Naive thymus-derived CD4-positive, alpha-beta T cell (primary cell): ENCODE results near the gene WDFY1. TPM values are rescaled to one million over a fixed set of nuclear protein-coding genes. Genes with fewer than 3 reads are reported as not detected.

Experiments used
- ATAC-seq: fragments of 150-1000 bp; cut with Tn5 transposase; 2 replicates; pipeline ENCODE4 v1.10.0; 2021; ENCODE audit warnings: mild to moderate bottlenecking, moderate library complexity
- CTCF ChIA-PET: fragments of 350-600 bp; sonication (Branson Sonifier 250); formaldehyde crosslinking; loops from one replicate; lab custom pipeline; 2021; ENCODE audit warnings: antibody characterized with exemption; lab: Charles Lee
- POLR2A ChIA-PET: fragments of 350-600 bp; sonication (Branson Sonifier 250); formaldehyde crosslinking; loops from one replicate; lab custom pipeline; 2021; ENCODE audit warnings: antibody characterized with exemption, inconsistent platforms; lab: Charles Lee
- DNase-seq, 9 donors: peaks; one replicate each; pipeline versions ENCODE4 v3.0.0 to v3.0.0-alpha.2; 2020 to 2022; ENCODE audit warnings: mixed read lengths in 1 of 9
- H3K27ac ChIP-seq: one replicate; pipeline ENCODE4 v1.7.0; 2013; ENCODE audit warnings: mild to moderate bottlenecking, low read depth, low read length, moderate library complexity
- H3K27me3 ChIP-seq, 2 donors: one replicate each; pipeline ENCODE4 v1.7.0; 2013; ENCODE audit warnings: low read length in 2 of 2, mild to moderate bottlenecking in 2 of 2, moderate library complexity in 2 of 2; ENCODE audit not compliant: control insufficient read depth in 2 of 2, insufficient read depth in 2 of 2
- H3K36me3 ChIP-seq, 3 experiments: 1 replicate in 2 of 3; 2 replicates in 1 of 3; pipeline ENCODE4 v1.7.0; 2013; ENCODE audit warnings: low read length in 3 of 3, mild to moderate bottlenecking in 3 of 3, moderate library complexity in 1 of 3; ENCODE audit not compliant: insufficient read depth in 3 of 3, control insufficient read depth in 2 of 3
- H3K4me1 ChIP-seq, 2 donors: one replicate each; pipeline ENCODE4 v1.7.0; 2013; ENCODE audit warnings: low read length in 2 of 2, mild to moderate bottlenecking in 2 of 2, moderate library complexity in 1 of 2; ENCODE audit not compliant: control insufficient read depth in 2 of 2, insufficient read depth in 2 of 2
- H3K4me3 ChIP-seq: 2 replicates; pipeline ENCODE4 v1.7.0; 2013; ENCODE audit warnings: mild to moderate bottlenecking, low read length
- H3K9me3 ChIP-seq, 3 experiments: 1 replicate in 2 of 3; 2 replicates in 1 of 3; pipeline ENCODE4 v1.7.0; 2013; ENCODE audit warnings: low read length in 3 of 3; ENCODE audit not compliant: control insufficient read depth in 2 of 3
- H3K27ac Mint-ChIP-seq, 9 donors: one replicate each; pipeline ENCODE4 v1.8.0; 2020 to 2022; ENCODE audit warnings: mixed read lengths in 9 of 9, mild to moderate bottlenecking in 8 of 9, moderate library complexity in 5 of 9, inconsistent platforms in 2 of 9
- H3K27me3 Mint-ChIP-seq, 5 donors: one replicate each; pipeline ENCODE4 v1.8.0; 2021 to 2022; ENCODE audit warnings: mixed read lengths in 5 of 5, mild to moderate bottlenecking in 1 of 5
- H3K36me3 Mint-ChIP-seq, 5 donors: one replicate each; pipeline ENCODE4 v1.8.0; 2020 to 2022; ENCODE audit warnings: mixed read lengths in 5 of 5, mild to moderate bottlenecking in 3 of 5, inconsistent platforms in 1 of 5
- H3K4me1 Mint-ChIP-seq, 7 donors: one replicate each; pipeline ENCODE4 v1.8.0; 2020 to 2022; ENCODE audit warnings: mixed read lengths in 7 of 7, mild to moderate bottlenecking in 3 of 7, inconsistent platforms in 1 of 7
- H3K4me3 Mint-ChIP-seq, 10 donors: one replicate each; pipeline ENCODE4 v1.8.0; 2020 to 2022; ENCODE audit warnings: mild to moderate bottlenecking in 10 of 10, mixed read lengths in 10 of 10, moderate library complexity in 6 of 10, inconsistent platforms in 2 of 10
- H3K9me3 Mint-ChIP-seq, 11 donors: one replicate each; pipeline ENCODE4 v1.8.0; 2020 to 2022; ENCODE audit warnings: mixed read lengths in 11 of 11, mild to moderate bottlenecking in 4 of 11, inconsistent platforms in 1 of 11, moderate library complexity in 1 of 11
- intact Hi-C, 2 donors: fragments of 100-400 bp; cut with micrococcal nuclease; formaldehyde crosslinking; loops; one replicate each; pipeline ENCODE4 v1.15.1; 2023
- polyA plus RNA-seq, 2 donors: library from polyadenylated mRNA; unstranded; fragments of 300-500 nt; fragmentation: Illumina TruSeq; gene quantifications; one replicate each; pipeline ENCODE4 v1.2.3, GENCODE V29; 2021
- total RNA-seq, 6 experiments: library from RNA in 5 of 6; stranded (reverse) in 5 of 6; gene quantifications; 1 replicate in 5 of 6; 2 replicates in 1 of 6; pipeline ENCODE4 v1.2.3 and lab custom pipeline; 2021 to 2026

WDFY1 gene
- total and polyA plus RNA-seq, 7 experiments from 2014 or later: 13.9 to 80.1 (median 27.4) TPM

GRCh38 chr2:223969315-223969714 lies 24.2 kb upstream of the WDFY1 start:
- intact Hi-C loops: no loop called here

GRCh38 chr2:223967981-223968380 lies 22.8 kb upstream of the WDFY1 start:
- H3K27ac Mint-ChIP-seq: peak overlapping the region in 1 of 9 donors; percentile 21
- H3K4me3 Mint-ChIP-seq: no peak overlapping the region
- DNase-seq: no peak
- Histone ChIP-seq H3K4me1 (peaks cover 0 to 4% of the 10 kb centered on the region in 2 donors), H3K27me3 (no peaks in the 10 kb centered on the region), H3K36me3 (peaks cover 4 to 27% (median 4%) of the 10 kb centered on the region in 3 experiments), H3K4me3 (no peak overlapping the region), H3K27ac (no peak overlapping the region), H3K9me3 (no peaks in the 10 kb centered on the region)
- peaks cover 2 to 24% (median 10%) of the 10 kb centered on the region in 7 donors for H3K4me1 Mint-ChIP-seq
- ChIA-PET POLR2A (interaction anchor here (0.8 to 1.7 kb wide), 2 partner anchors 8 to 10 kb away, joined by 3 to 10 read pairs; partner anchors contain the start of gene MRPL44), CTCF (interaction anchor here (1.4 to 6.0 kb wide), 2 partner anchors 26 to 316 kb away, joined by 3 to 98 read pairs; no protein-coding TSS in a partner anchor)
- no peaks in the 10 kb centered on the region for H3K9me3 Mint-ChIP-seq
- no peaks in the 10 kb centered on the region for H3K27me3 Mint-ChIP-seq
- ATAC-seq: no peak
- peaks cover 0 to 11% (median 5%) of the 10 kb centered on the region in 5 donors for H3K36me3 Mint-ChIP-seq
- intact Hi-C loops: no loop called here

More at GRCh38 chr2:223969315-223969714, 24.2 kb upstream of the WDFY1 start:
- Mint-ChIP-seq H3K36me3 (peaks cover 0 to 8% (median 5%) of the 10 kb centered on the region in 5 donors), H3K27ac (no peak overlapping the region), H3K9me3 (no peaks in the 10 kb centered on the region), H3K4me1 (peaks cover 0 to 14% (median 5%) of the 10 kb centered on the region in 7 donors), H3K4me3 (no peak overlapping the region), H3K27me3 (no peaks in the 10 kb centered on the region)
- Histone ChIP-seq H3K36me3 (peaks cover 4 to 21% (median 4%) of the 10 kb centered on the region in 3 experiments), H3K4me1 (no peaks in the 10 kb centered on the region), H3K4me3 (no peak overlapping the region), H3K27me3 (no peaks in the 10 kb centered on the region), H3K9me3 (no peaks in the 10 kb centered on the region), H3K27ac (no peak overlapping the region)
- ChIA-PET POLR2A (interaction anchor here (2.2 kb wide), 1 partner anchor 8 kb away, joined by 7 read pairs; no protein-coding TSS in a partner anchor), CTCF (interaction anchor here (0.7 to 6.0 kb wide), 10 partner anchors 9 to 400 kb away, joined by 3 to 98 read pairs (median 8); partner anchors contain the start of gene MRPL44)
- no peak for ATAC-seq
- DNase-seq: no peak

- H3K27me3 ChIP-seq: no peaks in the 10 kb centered on the region
- Mint-ChIP-seq H3K4me3 (peak overlapping the region; percentile 65 to 97 (median 82)), H3K27me3 (no peaks in the 10 kb centered on the region), H3K9me3 (peaks cover 0 to 4% (median 0%) of the 10 kb centered on the region in 11 donors), H3K27ac (peak overlapping the region in 7 of 9 donors; percentile 31 to 98 (median 51)), H3K36me3 (peaks cover 4 to 27% (median 17%) of the 10 kb centered on the region in 5 donors), H3K4me1 (peaks cover 38 to 86% (median 62%) of the 10 kb centered on the region in 7 donors)
- H3K4me3 ChIP-seq: no peak overlapping the region
- peaks cover 0 to 12% (median 0%) of the 10 kb centered on the region in 3 experiments for H3K36me3 ChIP-seq
- no peaks in the 10 kb centered on the region for H3K9me3 ChIP-seq
- peak overlapping the region; percentile 2 for H3K27ac ChIP-seq
- DNase-seq (peak in 2 of 9 donors; percentile 8 to 24), ATAC-seq (no peak)
- CTCF ChIA-PET: interaction anchor here (2.9 kb wide), 1 partner anchor 11 kb away, joined by 22 read pairs; no protein-coding TSS in a partner anchor
- POLR2A ChIA-PET: interaction anchor here (1.0 to 2.0 kb wide), 2 partner anchors 8 to 10 kb away, joined by 3 to 7 read pairs; no protein-coding TSS in a partner anchor
- peaks cover 40 to 54% of the 10 kb centered on the region in 2 donors for H3K4me1 ChIP-seq
- intact Hi-C loops: loop anchor here (5.0 to 10.0 kb wide), 6 partner anchors 235 to 1302 kb away; partner anchors contain the start of genes ACSL3 (in 1 of the 2) and FARSB (in 1 of the 2)
Observed at GRCh38 chr2:223959688-223960087, 14.6 kb upstream of the WDFY1 start.

GRCh38 chr2:223957092-223957851 lies 12.1 kb upstream of the WDFY1 start, which contains the start of gene MRPL44:
TSS of gene MRPL44 (plus strand) at chr2:223957463. CDS start at chr2:223957473, 10 bp downstream.
- Histone ChIP-seq H3K27me3 (no peaks in the 10 kb centered on the region), H3K4me1 (peaks cover 40 to 48% of the 10 kb centered on the region in 2 donors), H3K4me3 (peak within 1 kb of the TSS; percentile 90), H3K27ac (peak within 1 kb of the TSS; percentile 81), H3K36me3 (peaks cover 0 to 5% (median 0%) of the 10 kb centered on the region in 3 experiments), H3K9me3 (no peaks in the 10 kb centered on the region)
- ATAC-seq (peak; percentile 100), DNase-seq (peak; percentile 92 to 99 (median 96))
- CTCF ChIA-PET: interaction anchor here (0.8 to 2.1 kb wide), 3 partner anchors 13 to 413 kb away, joined by 3 to 10 read pairs (median 4); no protein-coding TSS in a partner anchor
- peak within 1 kb of the TSS; percentile 90 to 97 (median 94) for H3K4me3 Mint-ChIP-seq
- H3K9me3 Mint-ChIP-seq: peaks cover 0 to 4% (median 0%) of the 10 kb centered on the region in 11 donors
- H3K27ac Mint-ChIP-seq: peak within 1 kb of the TSS; percentile 78 to 98 (median 95)
- intact Hi-C loops: loop anchor here (1.0 to 10.0 kb wide), 15 partner anchors 8 to 1300 kb away; partner anchors contain the start of genes AP1S3 (in 2 of the 2), CUL3 (in 2 of the 2), WDFY1 (in 2 of the 2) and ACSL3 (in 1 of the 2)
- peaks cover 4 to 21% (median 17%) of the 10 kb centered on the region in 5 donors for H3K36me3 Mint-ChIP-seq
- no peaks in the 10 kb centered on the region for H3K27me3 Mint-ChIP-seq
- POLR2A ChIA-PET: interaction anchor here (0.8 to 2.8 kb wide), 6 partner anchors 11 to 70 kb away, joined by 3 to 30 read pairs (median 4); partner anchors contain the start of gene WDFY1
- H3K4me1 Mint-ChIP-seq: peaks cover 33 to 70% (median 58%) of the 10 kb centered on the region in 7 donors

DNA sequence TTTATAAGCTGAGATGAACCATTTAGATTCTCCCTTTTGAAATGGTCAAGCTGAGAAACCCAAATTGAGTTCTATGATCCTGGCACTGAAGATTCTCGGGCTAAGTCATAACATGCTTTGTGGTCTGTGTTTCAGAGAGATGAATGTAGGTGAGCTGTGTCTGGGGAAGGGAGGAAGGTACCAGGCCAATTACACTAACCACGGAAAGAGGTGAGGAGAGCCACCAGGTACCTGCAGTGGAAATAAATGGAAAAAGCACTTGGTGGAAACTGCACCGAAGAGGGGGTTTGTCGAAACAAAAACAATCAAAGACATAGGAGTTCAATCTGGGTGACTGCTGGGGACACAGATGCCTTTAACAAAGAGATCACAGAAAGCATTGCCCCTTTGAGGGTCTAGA lies 11.2 kb upstream of the WDFY1 start:
- H3K27ac Mint-ChIP-seq: peak overlapping the region; percentile 54 to 98 (median 94)
- Histone ChIP-seq H3K4me3 (no peak overlapping the region), H3K9me3 (no peaks in the 10 kb centered on the region), H3K27me3 (no peaks in the 10 kb centered on the region), H3K36me3 (peaks cover 0 to 5% (median 0%) of the 10 kb centered on the region in 3 experiments), H3K4me1 (peaks cover 31 to 40% of the 10 kb centered on the region in 2 donors), H3K27ac (no peak overlapping the region)
- H3K9me3 Mint-ChIP-seq: peaks cover 0 to 4% (median 0%) of the 10 kb centered on the region in 11 donors
- ATAC-seq: no peak
- peak overlapping the region; percentile 66 to 97 (median 94) for H3K4me3 Mint-ChIP-seq
- intact Hi-C loops: loop anchor here (2.0 to 10.0 kb wide), 9 partner anchors 91 to 1299 kb away; partner anchors contain the start of genes ACSL3 (in 1 of the 2), AP1S3 (in 1 of the 2), DOCK10 (in 1 of the 2) and FARSB (in 1 of the 2)
- ChIA-PET POLR2A (interaction anchor here (2.8 kb wide), 1 partner anchor 11 kb away, joined by 30 read pairs; the partner anchor contains the start of gene WDFY1), CTCF (interaction anchor here (1.1 kb wide), 1 partner anchor 121 kb away, joined by 3 read pairs; no protein-coding TSS in a partner anchor)
- DNase-seq: no peak
- H3K4me1 Mint-ChIP-seq: peaks cover 25 to 66% (median 57%) of the 10 kb centered on the region in 7 donors
- peaks cover 4 to 17% (median 15%) of the 10 kb centered on the region in 5 donors for H3K36me3 Mint-ChIP-seq
- H3K27me3 Mint-ChIP-seq: no peaks in the 10 kb centered on the region
